ENCODE data around the gene CHD8. TPM values are rescaled to one million over a fixed set of nuclear protein-coding genes. Genes with fewer than 3 reads are reported as not detected.

The CHD8 gene
- total RNA-seq, 1 experiment from 2014 or later: 57.4 TPM

GRCh38 chr14:21367582-21368144, 88.3 kb downstream of the CHD8 start:
- Histone ChIP-seq H3K9me2 (replicated peaks; ENCODE audit: low read length) (no peaks in the 10 kb centered on the region), H3F3A (ENCODE audit: low read length, unreplicated experiment) (no peaks in the 10 kb centered on the region), H2AFZ (ENCODE audit: low read length) (no peak overlapping the region), H4K20me1 (ENCODE audit: low read length) (no peaks in the 10 kb centered on the region), H3K4me3 (ENCODE audit: low read length) (no peak overlapping the region), H3K79me2 (ENCODE audit: low read length) (no peaks in the 10 kb centered on the region), H3K9ac (ENCODE audit: low read length) (no peak overlapping the region), H3K4me2 (ENCODE audit: low read length) (no peak overlapping the region), H3K9me3 (ENCODE audit: low read length) (no peaks in the 10 kb centered on the region), H3K27me3 (ENCODE audit: low read length) (no peaks in the 10 kb centered on the region), H3K27ac (ENCODE audit: low read length) (no peak overlapping the region), H3K36me3 (ENCODE audit: low read depth, low read length) (peaks cover 86% of the 10 kb centered on the region), H3K4me1 (ENCODE audit: insufficient read depth, low read length) (no peaks in the 10 kb centered on the region)
- no peak for TF ChIP-seq EZH2 (IDR thresholded peaks at IDR 0.05; ENCODE audit: low read length, unreplicated experiment)
- TF ChIP-seq EZH2phosphoT487 (IDR thresholded peaks at IDR 0.05; ENCODE audit: borderline replicate concordance, low read length): no peak
- TF ChIP-seq, protein P1, sequence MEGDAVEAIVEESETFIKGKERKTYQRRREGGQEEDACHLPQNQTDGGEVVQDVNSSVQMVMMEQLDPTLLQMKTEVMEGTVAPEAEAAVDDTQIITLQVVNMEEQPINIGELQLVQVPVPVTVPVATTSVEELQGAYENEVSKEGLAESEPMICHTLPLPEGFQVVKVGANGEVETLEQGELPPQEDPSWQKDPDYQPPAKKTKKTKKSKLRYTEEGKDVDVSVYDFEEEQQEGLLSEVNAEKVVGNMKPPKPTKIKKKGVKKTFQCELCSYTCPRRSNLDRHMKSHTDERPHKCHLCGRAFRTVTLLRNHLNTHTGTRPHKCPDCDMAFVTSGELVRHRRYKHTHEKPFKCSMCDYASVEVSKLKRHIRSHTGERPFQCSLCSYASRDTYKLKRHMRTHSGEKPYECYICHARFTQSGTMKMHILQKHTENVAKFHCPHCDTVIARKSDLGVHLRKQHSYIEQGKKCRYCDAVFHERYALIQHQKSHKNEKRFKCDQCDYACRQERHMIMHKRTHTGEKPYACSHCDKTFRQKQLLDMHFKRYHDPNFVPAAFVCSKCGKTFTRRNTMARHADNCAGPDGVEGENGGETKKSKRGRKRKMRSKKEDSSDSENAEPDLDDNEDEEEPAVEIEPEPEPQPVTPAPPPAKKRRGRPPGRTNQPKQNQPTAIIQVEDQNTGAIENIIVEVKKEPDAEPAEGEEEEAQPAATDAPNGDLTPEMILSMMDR (conservative IDR thresholded peaks at IDR 0.05; ENCODE audit: low read depth, low read length): no peak
- DNase-seq: no peak
- no peak for ATAC-seq
- intact Hi-C loops (cut with micrococcal nuclease): no loop called here
- no TSS peak for BruUV-seq (replicated peaks)
- ChIA-PET CTCF (no interaction called here), POLR2A (ENCODE audit: unreplicated experiment) (no interaction called here)

DNA sequence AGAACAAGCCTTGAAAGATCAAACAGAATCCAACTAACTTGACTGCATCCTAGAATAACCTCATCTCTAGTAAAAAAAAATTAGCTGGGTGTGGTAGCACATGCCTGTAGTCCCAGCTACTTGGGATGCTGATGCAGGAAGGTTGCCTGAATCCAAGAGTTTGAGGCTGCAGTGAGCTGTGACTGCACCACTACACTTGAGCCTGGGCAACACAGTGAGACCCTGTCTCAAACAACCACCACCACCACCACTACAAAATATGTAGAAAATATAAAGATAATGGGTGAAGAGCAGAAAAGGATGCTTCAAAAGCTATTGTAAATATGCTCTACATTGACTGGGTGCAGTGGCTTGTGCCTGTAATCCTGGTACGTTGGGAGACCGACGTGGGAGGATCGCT, 99.4 kb downstream of the CHD8 start:
- no peaks in the 10 kb centered on the region for H3K4me1 ChIP-seq (ENCODE audit: insufficient read depth, low read length)
- DNase-seq (no peak), ATAC-seq (no peak)
- H3K36me3 ChIP-seq (ENCODE audit: low read depth, low read length): peaks cover 86% of the 10 kb centered on the region
- H2AFZ ChIP-seq (ENCODE audit: low read length): no peak overlapping the region
- no peak overlapping the region for H3K9ac ChIP-seq (ENCODE audit: low read length)
- H3K9me3 ChIP-seq (ENCODE audit: low read length): no peaks in the 10 kb centered on the region
- H3K79me2 ChIP-seq (ENCODE audit: low read length): no peaks in the 10 kb centered on the region
- H3K4me2 ChIP-seq (ENCODE audit: low read length): no peak overlapping the region
- H3K27me3 ChIP-seq (ENCODE audit: low read length): no peaks in the 10 kb centered on the region
- no peak overlapping the region for H3K4me3 ChIP-seq (ENCODE audit: low read length)
- CTCF ChIA-PET: no interaction called here
- POLR2A ChIA-PET (ENCODE audit: unreplicated experiment): interaction anchor here (0.7 kb wide), 1 partner anchor 9 kb away, joined by 3 read pairs; no protein-coding TSS in a partner anchor
- no TSS peak for BruUV-seq (replicated peaks)
- no peaks in the 10 kb centered on the region for H3K9me2 ChIP-seq (replicated peaks; ENCODE audit: low read length)
- H3K27ac ChIP-seq (ENCODE audit: low read length): no peak overlapping the region
- no peaks in the 10 kb centered on the region for H4K20me1 ChIP-seq (ENCODE audit: low read length)
- intact Hi-C loops (cut with micrococcal nuclease): no loop called here
- TF ChIP-seq EZH2 (IDR thresholded peaks at IDR 0.05; ENCODE audit: low read length, unreplicated experiment): no peak
- TF ChIP-seq EZH2phosphoT487 (IDR thresholded peaks at IDR 0.05; ENCODE audit: borderline replicate concordance, low read length): no peak
- TF ChIP-seq, protein P1 (conservative IDR thresholded peaks at IDR 0.05; ENCODE audit: low read depth, low read length): no peak
- no peaks in the 10 kb centered on the region for H3F3A ChIP-seq (ENCODE audit: low read length, unreplicated experiment)

GRCh38 chr14:21352587-21352986, 103.3 kb downstream of the CHD8 start:
- no peak overlapping the region for H3K4me3 ChIP-seq (ENCODE audit: low read length)
- H3K27ac ChIP-seq (ENCODE audit: low read length): no peak overlapping the region
- no peak for DNase-seq
- no peaks in the 10 kb centered on the region for H4K20me1 ChIP-seq (ENCODE audit: low read length)
- intact Hi-C loops (cut with micrococcal nuclease): no loop called here
- H3K4me1 ChIP-seq (ENCODE audit: insufficient read depth, low read length): no peaks in the 10 kb centered on the region
- no peaks in the 10 kb centered on the region for H3K79me2 ChIP-seq (ENCODE audit: low read length)
- no peak for TF ChIP-seq EZH2 (IDR thresholded peaks at IDR 0.05; ENCODE audit: low read length, unreplicated experiment)
- TF ChIP-seq EZH2phosphoT487 (IDR thresholded peaks at IDR 0.05; ENCODE audit: borderline replicate concordance, low read length): no peak
- TF ChIP-seq, protein P1 (conservative IDR thresholded peaks at IDR 0.05; ENCODE audit: low read depth, low read length): no peak
- H3K9me2 ChIP-seq (replicated peaks; ENCODE audit: low read length): no peaks in the 10 kb centered on the region
- H2AFZ ChIP-seq (ENCODE audit: low read length): no peak overlapping the region
- H3K4me2 ChIP-seq (ENCODE audit: low read length): no peak overlapping the region
- H3K9ac ChIP-seq (ENCODE audit: low read length): no peak overlapping the region
- H3F3A ChIP-seq (ENCODE audit: low read length, unreplicated experiment): no peaks in the 10 kb centered on the region
- ATAC-seq: no peak
- H3K27me3 ChIP-seq (ENCODE audit: low read length): no peaks in the 10 kb centered on the region
- CTCF ChIA-PET: no interaction called here
- BruUV-seq (replicated peaks): no TSS peak
- H3K36me3 ChIP-seq (ENCODE audit: low read depth, low read length): peaks cover 56% of the 10 kb centered on the region
- POLR2A ChIA-PET (ENCODE audit: unreplicated experiment): no interaction called here
- H3K9me3 ChIP-seq (ENCODE audit: low read length): no peaks in the 10 kb centered on the region

Data from PC-3 (cell line).